Suppressor macrophage treated with lipopolysaccharide for 1 hour (primary cell): ENCODE results near the gene MLLT1.

Experiments used
- DNase-seq, 3 donors: peaks; one replicate each; pipeline ENCODE4 v3.0.0-alpha.2; 2020 to 2022

Gene MLLT1

DNA sequence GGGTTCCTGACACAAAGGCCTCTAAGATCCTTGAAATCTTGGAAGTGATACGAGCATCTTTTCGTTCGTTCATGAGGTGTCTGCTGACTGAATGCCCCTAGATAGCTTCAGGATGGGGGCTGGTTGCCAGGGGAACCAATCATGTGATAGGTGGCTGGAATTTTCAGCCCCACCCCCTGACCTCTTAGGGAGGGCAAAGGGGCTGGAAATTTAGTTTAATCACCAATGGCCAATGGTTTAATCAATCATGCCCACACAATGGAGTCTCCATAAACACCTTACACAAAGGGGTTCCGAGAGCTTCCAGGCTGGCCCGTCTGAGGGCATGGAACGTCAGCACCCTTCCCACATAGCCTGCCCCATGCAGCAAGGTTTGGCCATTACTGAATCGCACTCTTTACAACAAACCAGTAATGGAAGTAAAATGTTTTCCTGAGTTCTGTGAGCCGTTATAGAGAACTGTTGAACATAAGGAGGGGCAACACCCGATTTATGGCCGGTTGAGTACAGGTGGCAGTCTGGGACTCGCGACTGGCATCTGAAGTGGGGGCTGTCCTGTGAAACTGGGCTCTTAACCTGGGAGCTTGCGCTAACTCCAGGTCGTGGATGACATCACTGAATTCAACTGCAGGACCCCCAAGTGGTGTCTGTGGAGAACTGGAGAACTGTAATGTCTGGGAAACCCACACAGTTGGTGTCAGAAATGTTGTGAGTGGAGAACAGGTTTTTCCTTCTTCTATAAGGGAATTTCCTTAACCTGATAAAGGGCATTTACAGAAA, 25.6 kb downstream of the MLLT1 start:
- no peak for DNase-seq

- no peak for DNase-seq
Observed at GRCh38 chr19:6252066-6252465, 27.7 kb downstream of the MLLT1 start.

- peak; percentile 44 to 66 (median 49) for DNase-seq
Observed at GRCh38 chr19:6250909-6251308, 28.9 kb downstream of the MLLT1 start.

DNA sequence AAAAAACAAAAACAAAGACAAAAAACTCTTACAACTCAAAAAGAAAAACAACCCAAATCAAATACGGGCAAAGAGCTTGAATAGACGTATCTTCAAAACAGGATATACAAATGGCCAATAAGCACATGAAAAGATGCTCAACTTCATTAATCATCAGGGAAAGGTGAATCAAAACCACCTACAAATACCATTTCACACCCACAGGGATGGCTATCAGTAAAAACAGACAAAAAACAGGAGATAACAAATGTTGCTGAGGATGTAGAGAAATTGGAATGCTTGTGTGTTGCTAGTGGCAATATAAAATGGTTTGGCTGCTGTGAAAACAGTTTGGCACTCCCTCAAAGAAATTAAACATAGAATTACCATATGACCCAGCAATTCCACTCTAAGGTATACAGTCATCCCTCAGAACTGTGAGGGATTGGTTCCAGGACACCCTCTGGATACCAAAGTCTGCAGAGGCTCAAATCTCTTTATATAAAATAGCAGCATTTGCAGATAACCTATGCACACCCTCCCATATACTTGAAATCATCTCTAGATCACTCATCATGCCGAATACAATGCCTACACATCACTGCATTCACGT, 29.7 kb downstream of the MLLT1 start:
- no peak for DNase-seq

DNA sequence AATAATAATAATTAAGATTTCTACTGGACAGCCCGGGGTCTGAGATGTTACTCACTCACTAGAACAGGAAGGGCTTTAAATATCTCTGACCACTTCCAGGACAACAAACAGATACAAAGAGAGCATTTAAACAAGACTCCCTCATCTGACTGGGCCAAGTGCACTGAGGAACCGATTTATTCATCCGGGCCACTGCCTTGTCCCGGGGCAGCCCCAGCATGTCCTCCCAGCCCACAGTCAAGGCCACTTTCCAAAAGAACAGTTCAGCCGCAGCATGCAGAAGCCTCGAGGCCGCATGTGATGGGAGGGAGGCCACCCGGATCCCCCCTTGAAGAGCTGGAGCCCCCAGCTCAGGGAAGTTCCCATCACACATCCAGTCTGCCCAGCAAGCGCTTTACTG, 30.5 kb downstream of the MLLT1 start:
- DNase-seq = no peak

GRCh38 chr19:6248844-6249243, 30.9 kb downstream of the MLLT1 start:
- no peak for DNase-seq

DNA sequence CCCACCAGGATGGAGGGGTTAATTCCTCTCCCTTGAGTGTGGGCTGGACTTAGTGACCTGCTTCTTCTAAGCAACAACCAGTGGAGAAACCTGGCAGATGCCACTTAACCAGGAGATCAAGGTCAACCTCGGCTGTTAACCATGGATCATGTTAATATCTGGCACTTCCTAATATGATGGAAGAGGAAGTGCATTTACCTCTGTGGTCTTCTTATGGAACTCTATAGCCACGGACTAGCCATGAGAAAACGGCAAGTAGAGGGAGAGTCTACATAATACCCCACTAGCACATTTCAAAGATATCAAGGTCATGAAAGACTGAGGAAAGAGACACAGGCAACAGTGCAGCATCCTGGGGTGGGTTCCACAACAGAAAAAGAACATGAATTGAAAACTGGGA, 31.4 kb downstream of the MLLT1 start:
- no peak for DNase-seq

- no peak for DNase-seq
Observed at GRCh38 chr19:6247007-6247288, 32.8 kb downstream of the MLLT1 start.

GRCh38 chr19:6246174-6247006, 33.4 kb downstream of the MLLT1 start:
- DNase-seq = no peak

DNA sequence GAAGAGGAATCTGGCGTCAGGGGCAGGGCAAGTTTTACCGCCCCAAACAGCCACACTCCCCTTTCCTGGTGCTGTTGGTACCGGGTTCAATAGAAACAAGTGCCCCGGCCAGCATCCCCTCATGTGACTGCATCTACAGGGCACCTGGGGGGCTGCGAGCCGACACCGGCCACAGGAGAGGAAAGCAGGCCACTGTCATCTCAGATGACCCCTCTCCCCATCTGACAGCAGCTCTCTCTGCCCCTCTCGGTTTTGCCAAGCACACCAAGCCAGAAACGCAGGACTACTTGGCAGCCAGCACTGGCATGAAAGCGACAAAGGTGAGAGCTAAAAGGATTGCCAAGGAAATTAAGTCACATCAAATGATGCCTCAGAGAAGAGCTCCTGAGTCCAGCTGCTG, 37.1 kb downstream of the MLLT1 start:
- no peak for DNase-seq

DNA sequence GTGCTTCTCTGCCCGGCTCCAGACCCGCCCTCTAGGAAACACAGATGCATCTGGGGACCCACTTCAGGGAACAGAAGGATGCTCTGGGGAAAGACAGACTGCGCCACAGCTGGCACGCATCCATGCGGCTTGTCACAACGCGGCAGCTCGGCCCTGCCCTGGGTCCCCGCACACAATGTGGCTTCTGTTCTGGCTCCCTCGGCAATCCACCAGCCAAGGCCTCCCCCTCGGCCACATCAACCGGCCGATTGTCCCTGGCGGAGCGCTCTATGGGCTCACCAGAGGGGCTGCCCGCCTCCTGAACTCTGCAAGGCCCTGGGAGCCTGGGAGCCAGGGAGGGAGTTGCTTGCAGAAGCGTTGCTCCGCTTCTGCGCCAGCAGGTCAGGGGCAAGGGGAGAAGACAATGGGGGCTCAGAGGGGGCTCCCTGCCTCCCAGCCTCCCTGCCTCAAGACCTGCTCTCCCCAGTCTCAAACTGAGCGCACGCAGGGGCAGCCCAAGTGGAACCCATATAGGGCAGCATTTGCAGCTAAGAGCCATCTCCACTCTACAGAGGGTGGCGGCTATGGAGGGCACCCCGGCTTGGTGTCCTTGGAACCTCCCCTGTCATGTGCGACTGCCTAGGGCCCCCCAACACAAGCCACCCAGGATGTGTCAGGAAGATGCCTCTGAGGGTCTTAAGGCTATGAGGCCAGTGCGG, 37.9 kb downstream of the MLLT1 start:
- no peak for DNase-seq

DNA sequence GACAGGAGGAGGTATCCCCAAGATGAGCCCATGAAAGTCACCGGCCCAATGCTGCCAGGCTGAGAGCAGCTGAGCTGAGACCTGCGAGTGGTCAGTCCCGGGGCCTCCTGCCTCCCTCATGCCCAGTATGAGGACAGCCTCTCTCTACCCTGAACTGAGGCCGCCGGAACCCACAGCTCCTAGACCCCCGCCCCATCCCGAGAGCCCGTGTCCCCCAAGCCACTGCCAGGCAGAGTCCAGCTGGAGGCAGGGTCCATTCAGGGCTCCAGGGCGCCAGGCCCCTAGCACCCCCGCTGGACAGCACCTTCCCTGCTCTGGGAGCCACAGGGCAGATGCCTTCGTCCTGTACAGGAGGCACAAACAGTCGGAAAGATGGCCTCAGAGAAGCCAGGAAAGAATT, 38.7 kb downstream of the MLLT1 start:
- no peak for DNase-seq

DNA sequence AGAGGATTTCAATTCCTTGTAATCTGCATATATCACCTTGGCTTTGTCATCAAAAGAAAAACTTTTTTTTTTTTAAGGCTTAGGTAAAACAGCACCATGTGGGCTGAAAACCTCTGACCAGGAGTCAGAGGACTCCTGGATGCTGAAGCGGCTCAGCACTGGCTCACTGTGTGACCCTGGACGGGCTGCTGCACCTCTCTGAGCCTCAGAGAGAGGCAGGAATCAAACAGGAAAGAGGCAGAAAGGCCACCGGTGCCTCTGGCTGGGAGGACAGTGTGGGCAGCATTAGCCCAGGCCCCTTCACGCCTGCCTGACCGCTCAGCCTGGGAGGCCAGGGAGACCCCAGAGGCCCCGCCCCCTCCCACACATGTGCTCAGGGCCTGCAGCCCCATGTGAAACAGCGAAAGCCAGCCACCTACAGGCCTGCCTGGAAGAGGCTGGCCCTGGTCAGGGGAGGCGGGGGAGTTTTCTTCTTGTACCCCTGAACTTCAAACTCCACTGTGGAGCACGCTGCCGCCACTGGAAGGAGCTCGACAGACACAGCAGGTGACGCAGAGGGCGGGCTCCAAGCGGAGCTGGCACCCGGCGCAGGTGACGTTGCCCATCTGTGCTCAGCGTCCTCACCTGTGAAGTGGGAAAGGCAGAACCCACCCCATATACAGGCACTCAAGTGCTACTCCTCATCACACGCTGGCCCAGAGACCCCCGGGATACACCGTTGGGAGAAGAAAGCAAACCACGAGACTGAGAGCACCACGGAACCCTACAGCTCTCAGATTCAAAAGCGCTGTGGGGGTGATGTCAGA, 39.7 kb downstream of the MLLT1 start:
- DNase-seq = no peak

- DNase-seq = no peak
Observed at GRCh38 chr19:6239401-6239844, 40.4 kb downstream of the MLLT1 start.

DNA sequence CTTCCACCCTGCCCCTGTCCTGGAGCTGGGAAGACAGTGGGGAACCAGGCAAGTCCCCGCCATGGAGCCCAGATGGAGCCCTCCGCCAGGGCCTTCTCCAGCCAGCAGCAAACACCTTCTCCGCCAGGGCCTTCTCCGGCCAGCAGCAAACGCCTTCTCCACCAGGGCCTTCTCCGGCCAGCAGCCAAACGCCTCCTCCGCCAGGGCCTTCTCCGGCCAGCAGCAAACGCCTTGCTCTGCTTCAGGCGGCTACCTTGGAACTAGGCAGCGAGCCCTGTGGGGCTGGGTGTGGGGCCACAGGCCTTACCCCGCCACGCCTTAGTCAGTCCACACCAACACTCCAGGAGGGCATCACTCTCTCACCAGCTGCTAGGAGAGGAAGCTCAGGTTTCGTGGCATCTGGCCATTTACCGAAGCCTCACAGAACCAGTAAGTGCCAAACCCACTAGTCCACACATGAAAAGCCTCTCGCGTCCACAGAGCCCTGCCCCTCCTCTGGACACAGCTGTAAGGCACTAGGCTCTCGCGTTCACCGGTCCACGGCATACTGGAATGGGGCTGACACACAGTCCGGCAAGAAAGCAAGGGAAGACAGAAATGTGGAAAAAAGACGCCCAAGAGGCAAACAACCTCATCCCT, 41.0 kb downstream of the MLLT1 start:
- DNase-seq = no peak

DNA sequence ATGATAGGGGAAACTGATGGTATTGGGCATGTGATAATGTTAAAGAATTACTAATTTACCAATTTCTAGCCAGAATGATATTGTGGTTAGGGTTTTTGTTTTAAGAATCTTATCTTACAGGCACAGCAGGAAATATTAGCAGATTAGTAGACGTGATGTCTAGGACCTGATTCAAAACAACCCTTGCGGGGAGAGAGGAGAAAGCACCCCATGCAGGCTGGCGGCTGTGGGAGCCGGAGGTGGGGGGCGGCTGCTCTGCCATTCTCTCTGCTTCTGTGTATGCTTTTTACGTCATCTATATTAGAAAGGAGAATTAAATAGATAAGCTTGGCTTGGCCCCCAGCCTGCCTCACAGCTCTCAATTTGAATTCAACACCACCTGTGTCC, 41.5 kb downstream of the MLLT1 start:
- DNase-seq = no peak

DNA sequence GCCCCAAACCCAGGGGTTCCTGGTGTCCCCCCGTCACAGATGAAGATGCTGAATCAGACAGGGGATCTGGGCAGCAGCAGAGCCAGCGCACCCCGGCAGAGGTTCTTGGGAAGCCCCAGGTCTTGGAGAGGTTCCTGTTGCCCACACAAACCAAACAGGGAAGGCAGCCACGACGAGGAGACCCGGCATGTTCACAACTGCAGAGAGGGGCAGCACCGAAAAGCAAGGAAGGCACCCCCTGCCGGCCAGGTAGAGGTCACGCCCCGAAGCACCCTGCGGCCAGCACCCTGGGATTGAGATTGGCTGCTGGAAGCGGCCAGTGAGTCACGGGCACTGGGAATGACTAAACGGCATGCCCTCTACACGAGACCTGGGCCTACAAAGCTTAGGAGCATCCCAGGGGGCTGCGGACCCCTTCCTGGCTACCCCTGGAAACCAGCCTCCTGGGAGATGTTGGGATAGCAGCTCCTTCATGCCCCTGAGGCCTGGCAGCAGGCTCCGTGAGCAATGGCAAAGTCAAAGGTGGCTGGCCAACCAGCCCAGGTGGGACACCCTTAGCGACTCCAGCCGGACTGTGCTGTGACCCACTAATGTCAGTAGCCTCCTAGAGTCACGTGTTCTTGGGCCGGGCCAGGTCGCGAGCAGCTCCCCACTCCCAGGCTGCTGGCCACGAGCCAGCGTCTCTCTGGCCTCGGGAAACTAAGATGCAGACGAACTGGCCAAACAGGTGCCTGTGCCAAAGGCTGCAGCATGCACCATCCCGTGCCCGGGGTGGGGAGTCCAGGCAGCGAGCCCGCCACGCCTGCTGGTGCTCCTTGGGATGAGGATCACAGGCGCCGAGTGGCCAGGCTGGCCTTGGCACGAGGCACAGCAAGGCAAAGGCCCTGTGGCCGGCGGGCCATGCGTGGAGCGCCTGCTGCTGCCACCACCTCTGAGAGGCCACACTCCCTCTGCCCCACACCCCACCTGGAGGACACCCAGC, 43.2 kb downstream of the MLLT1 start:
- no peak for DNase-seq

DNA sequence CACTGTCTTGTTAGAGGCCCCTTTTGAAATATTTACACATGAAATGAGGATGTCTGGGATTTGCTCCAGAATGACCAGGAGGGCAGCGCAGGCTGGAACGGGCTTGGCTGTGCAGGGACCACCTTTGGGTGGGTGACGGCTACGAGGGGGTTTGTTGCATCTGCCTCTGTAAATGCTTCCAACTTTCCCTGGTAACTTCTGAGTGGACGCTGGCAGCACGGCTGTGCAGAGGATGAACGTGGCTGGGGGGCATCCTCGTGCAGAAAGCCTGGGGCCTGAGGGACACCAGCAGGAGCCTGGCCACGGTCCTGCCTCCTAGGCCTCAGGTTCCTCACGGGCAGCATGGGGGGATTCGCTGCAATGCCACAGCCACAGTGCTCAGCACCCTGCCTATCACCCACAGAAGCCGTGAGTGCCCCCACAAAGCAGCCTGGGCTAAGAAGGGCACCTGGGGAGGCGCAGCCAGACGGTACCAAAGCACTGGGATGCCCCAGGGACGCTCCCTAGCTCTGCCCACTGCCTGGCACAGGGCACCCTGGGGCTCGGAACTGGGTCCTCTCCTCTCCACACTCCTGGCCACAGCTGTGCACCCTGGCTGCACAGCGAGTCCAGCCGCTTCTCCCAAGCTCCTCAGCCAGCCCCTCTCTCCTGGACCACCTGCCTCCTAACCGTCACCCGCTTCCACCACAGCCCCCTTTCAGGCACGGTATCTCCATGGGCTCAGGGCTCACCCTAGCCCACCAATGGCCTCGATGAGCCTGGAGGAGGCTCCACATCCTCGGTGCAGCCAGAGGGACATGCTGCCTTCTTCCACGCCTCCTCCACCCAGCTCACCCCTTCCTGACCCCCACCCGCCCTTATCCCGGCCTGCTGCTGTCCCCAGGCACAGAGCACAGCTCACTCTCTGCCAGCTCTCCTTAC, 44.5 kb downstream of the MLLT1 start:
- no peak for DNase-seq

DNA sequence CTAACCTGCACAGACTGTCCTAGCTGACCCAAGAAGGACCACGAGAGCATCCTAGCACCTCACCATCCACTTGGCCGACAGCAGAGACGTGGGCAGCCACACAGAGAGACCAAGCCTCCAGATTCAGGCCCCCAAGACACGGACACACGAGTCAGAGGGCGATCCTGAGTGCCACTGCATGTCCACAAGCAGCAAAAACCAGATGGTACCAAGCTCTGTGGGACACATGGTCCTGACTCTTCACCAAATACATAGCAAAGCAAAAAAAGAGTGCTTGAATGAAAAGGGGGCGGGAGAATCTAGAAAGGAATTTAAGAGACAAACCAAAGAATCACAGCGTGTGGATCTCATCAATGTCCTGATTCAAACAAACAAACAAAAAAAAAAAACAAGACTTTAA, 45.2 kb downstream of the MLLT1 start:
- no peak for DNase-seq
